Lung (tissue), 12 donors: ENCODE results near the gene BICDL2. TPM values are rescaled to one million over a fixed set of nuclear protein-coding genes. Genes with fewer than 3 reads are reported as not detected.

Experiments used
- ATAC-seq: fragments of 200-7000 bp; cut with Tn5 transposase; one replicate; pipeline ENCODE4 v1.9.1; 2020; ENCODE audit warnings: moderate number of reproducible peaks; ENCODE audit not compliant: insufficient read depth, low FRiP score
- DNase-seq, 3 donors: peaks; one replicate each; pipeline ENCODE4 v3.0.0-alpha.2; 2013 to 2017
- H3K27ac ChIP-seq, 2 donors: one replicate each; pipeline ENCODE4 v1.5.1; 2013; ENCODE audit warnings: mild to moderate bottlenecking in 2 of 2, moderate library complexity in 2 of 2, control low read depth in 1 of 2, inconsistent platforms in 1 of 2, low read depth in 1 of 2, low read length in 1 of 2
- H3K27me3 ChIP-seq, 3 donors: one replicate each; pipeline ENCODE4 v1.5.1; 2013; ENCODE audit warnings: low read length in 2 of 3; ENCODE audit not compliant: control insufficient read depth in 3 of 3, insufficient read depth in 3 of 3
- H3K36me3 ChIP-seq, 4 donors: one replicate each; pipeline ENCODE4 v1.5.1; 2013; ENCODE audit warnings: low read length in 4 of 4, mild to moderate bottlenecking in 1 of 4, moderate library complexity in 1 of 4; ENCODE audit not compliant: control insufficient read depth in 4 of 4, insufficient read depth in 4 of 4
- H3K4me1 ChIP-seq, 5 donors: one replicate each; pipeline ENCODE4 v1.5.1; 2013; ENCODE audit warnings: low read length in 5 of 5, mild to moderate bottlenecking in 2 of 5, moderate library complexity in 1 of 5; ENCODE audit not compliant: control insufficient read depth in 5 of 5, insufficient read depth in 5 of 5
- H3K4me3 ChIP-seq: one replicate; pipeline ENCODE4 v1.5.1; 2013; ENCODE audit warnings: mild to moderate bottlenecking, control low read depth, moderate library complexity
- H3K9ac ChIP-seq, 2 donors: one replicate each; pipeline ENCODE4 v1.5.1; 2013; ENCODE audit warnings: low read length in 2 of 2, control low read depth in 1 of 2; ENCODE audit not compliant: insufficient read depth in 1 of 2
- H3K9me3 ChIP-seq, 4 donors: one replicate each; pipeline ENCODE4 v1.5.1; 2013; ENCODE audit warnings: low read length in 3 of 4, mild to moderate bottlenecking in 1 of 4, moderate library complexity in 1 of 4; ENCODE audit not compliant: control insufficient read depth in 4 of 4, insufficient read depth in 3 of 4
- CTCF ChIP-seq: IDR thresholded peaks from 2 replicates; pipeline ENCODE4 v1.5.1; 2012; ENCODE audit warnings: mild to moderate bottlenecking; ENCODE audit errors: control extremely low read depth, extremely low read depth
- WGBS, 2 donors: extraction: QIAGEN DNeasy Blood & Tissue Kit; methylation state at CpG; one replicate each; pipeline ENCODE4 v1.1.7; 2013; 5-methylcytosine and 5-hydroxymethylcytosine counted together
- polyA plus RNA-seq, 2 donors: library from polyadenylated mRNA; stranded (reverse); fragments of 200-250 nt; gene quantifications; one replicate each; pipeline ENCODE4 v1.2.1, GENCODE V29; 2013
- total RNA-seq, 2 donors: library from RNA; depleted of rRNA in 1 of 2; stranded (reverse); fragments of >200 nt in 1 of 2; gene quantifications; one replicate each; pipeline ENCODE4 v1.2.1, GENCODE V29; 2014 to 2021
- donor health status: control.
- donor health status: control.
- donor health status: Bipolar disorder and iron deficiency.
- donor health status: healthy.
- donor health status: DM: yes; HTN: yes; CAD: no.

The BICDL2 gene
- total and polyA plus RNA-seq, 4 donors: 12.7 to 24.4 (median 16.5) TPM

- Histone ChIP-seq H3K9me3 (peaks cover 0 to 2% (median 0%) of the 10 kb centered on the region in 4 donors), H3K36me3 (no peaks in the 10 kb centered on the region), H3K4me1 (peaks cover 0 to 43% (median 4%) of the 10 kb centered on the region in 5 donors), H3K9ac (no peak overlapping the region), H3K27me3 (peaks cover 0 to 43% (median 26%) of the 10 kb centered on the region in 3 donors), H3K27ac (peak overlapping the region in 1 of 2 donors; percentile 49), H3K4me3 (no peak overlapping the region)
- 88 to 94% methylated on average over 8 of the region's 8 CpGs for WGBS, 2 donors
- ATAC-seq (no peak), DNase-seq (no peak)
- no peak for TF ChIP-seq CTCF
Measured at GRCh38 chr16:3010510-3010909, 26.2 kb downstream of the BICDL2 start.

DNA sequence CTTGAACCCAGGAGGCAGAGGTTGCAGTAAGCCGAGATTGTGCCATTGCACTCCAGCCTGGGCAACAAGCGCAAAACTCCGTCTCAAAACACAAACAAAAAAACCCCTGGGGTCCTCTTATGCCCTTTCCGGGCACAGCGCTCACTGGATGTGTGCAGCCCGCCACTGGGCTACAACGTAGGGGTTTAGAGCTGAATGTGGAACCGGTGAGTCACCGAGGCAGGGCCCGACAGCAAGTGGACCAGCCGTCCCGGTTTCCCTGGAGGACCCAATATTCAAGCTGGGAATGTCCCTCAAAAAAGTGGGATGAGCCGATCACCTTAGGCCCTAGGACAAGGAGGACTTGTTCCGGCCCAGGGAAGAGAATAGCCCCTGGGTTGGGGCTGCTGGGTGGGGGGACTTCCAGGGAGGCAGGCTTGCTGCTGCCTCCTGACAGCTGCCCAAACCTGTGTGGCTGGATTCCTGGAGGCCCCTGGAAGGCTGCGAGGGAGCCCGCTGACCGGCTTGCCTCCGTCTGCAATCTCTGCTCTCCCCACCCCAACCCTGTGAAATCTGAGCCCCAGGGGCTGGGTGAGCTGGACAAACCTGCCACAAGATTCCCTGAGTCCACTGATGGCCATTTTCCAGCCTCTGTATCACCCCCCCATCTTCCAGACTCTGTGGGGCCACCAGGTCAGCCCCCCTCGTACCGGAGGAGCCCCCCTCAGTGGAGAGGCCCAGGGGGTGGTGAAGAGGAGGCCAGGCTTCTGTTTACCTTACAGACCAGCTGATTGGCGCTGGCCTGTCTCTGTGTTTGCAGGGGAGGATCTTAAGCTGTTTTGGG lies 27.0 kb downstream of the BICDL2 start:
- peak; percentile 52 for ATAC-seq
- 47 to 69% methylated on average over 21 of the region's 21 CpGs for WGBS, 2 donors

DNA sequence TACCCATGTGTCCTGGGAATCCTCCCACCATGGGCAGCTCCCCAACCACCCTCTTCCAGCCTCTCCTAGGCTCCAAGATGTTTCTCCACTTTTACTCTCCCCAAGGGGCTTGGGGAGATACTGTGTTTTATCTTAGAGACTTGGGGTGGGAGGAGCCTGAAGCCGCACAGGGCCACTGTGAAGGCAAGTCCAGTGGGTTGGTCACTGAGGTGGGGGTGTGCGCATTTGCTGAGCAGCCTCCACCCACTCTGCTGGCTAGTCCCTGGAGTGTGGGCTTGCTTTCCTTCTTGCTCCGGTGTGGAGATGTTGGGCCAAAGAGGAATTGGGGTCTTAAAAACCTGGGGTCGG lies 28.1 kb downstream of the BICDL2 start:
- H3K4me3 ChIP-seq: no peak overlapping the region
- H3K36me3 ChIP-seq: no peaks in the 10 kb centered on the region
- peaks cover 0 to 33% (median 2%) of the 10 kb centered on the region in 5 donors for H3K4me1 ChIP-seq
- H3K9me3 ChIP-seq: peaks cover 0 to 2% (median 0%) of the 10 kb centered on the region in 4 donors
- H3K27ac ChIP-seq: peak overlapping the region in 1 of 2 donors; percentile 65
- TF ChIP-seq CTCF: no peak
- DNase-seq (peak in 1 of 3 donors; percentile 48), ATAC-seq (no peak)
- no peak overlapping the region for H3K9ac ChIP-seq
- peaks cover 0 to 43% (median 26%) of the 10 kb centered on the region in 3 donors for H3K27me3 ChIP-seq
- WGBS, 2 donors: 62 to 66% methylated on average over 4 of the region's 4 CpGs

More for the DNA sequence above, 27.0 kb downstream of the BICDL2 start:
- Histone ChIP-seq H3K27me3 (peaks cover 0 to 46% (median 26%) of the 10 kb centered on the region in 3 donors), H3K9ac (no peak overlapping the region), H3K36me3 (no peaks in the 10 kb centered on the region), H3K9me3 (peaks cover 0 to 2% (median 0%) of the 10 kb centered on the region in 4 donors), H3K4me1 (peaks cover 0 to 42% (median 2%) of the 10 kb centered on the region in 5 donors), H3K4me3 (no peak overlapping the region), H3K27ac (peak overlapping the region in 1 of 2 donors; percentile 78)
- TF ChIP-seq CTCF: no peak
- DNase-seq: peak; percentile 81 to 90 (median 90)
